Dermis blood vessel endothelial cell (primary cell): ENCODE data around the gene TMC3. TPM values are rescaled to one million over a fixed set of nuclear protein-coding genes. Genes with fewer than 3 reads are reported as not detected.

Experiments used
- DNase-seq: peaks from one replicate; pipeline ENCODE4 v3.0.0; 2010
- total RNA-seq: library from RNA; depleted of rRNA; stranded (reverse); fragments of >200 nt; gene quantifications from 2 replicates; pipeline ENCODE4 v1.2.3, GENCODE V29; 2014

TMC3 gene
- total RNA-seq, 1 donor from 2014 or later: not detected

- DNase-seq: no peak
Measured at GRCh38 chr15:81321667-81322066, 52.3 kb downstream of the TMC3 start.

- DNase-seq: no peak
Measured at GRCh38 chr15:81317642-81318017, 56.4 kb downstream of the TMC3 start.

- no peak for DNase-seq
Measured at GRCh38 chr15:81316267-81316666, 57.7 kb downstream of the TMC3 start.

DNA sequence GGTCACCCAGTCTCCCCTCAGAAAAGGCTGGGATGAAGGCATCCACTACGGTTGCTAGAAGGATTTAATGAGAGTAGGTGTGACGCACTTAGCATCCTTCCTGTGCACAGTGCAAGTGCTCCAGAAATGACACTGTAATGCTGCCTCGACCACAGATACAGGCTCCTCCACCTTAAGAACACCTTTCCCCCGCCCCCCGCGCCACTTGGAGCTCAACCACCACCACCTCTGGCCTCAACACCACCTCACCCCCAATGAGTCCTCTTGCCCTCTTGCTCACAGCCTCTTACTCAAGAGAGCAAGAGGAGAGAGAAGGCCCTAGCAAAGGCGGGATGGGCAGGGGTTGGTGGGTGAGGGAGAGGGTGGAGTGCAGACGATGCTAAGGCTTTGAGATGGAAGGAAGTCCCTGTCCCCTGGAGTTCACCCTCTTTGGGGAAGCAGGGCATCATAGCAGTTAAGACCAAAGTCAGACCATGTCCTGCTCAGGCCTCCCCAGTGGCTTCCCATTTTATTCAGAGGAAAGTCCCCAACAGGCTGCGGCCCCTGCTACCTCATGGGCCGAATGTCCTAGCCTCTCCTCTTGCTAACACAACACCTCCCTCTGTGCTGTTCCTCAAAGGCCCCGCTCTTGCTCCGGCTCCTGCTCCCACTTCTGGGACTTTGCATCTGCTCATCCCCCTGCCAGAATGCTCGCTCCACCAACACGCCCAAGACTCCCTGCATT is 58.4 kb downstream of the TMC3 start:
- no peak for DNase-seq

DNA sequence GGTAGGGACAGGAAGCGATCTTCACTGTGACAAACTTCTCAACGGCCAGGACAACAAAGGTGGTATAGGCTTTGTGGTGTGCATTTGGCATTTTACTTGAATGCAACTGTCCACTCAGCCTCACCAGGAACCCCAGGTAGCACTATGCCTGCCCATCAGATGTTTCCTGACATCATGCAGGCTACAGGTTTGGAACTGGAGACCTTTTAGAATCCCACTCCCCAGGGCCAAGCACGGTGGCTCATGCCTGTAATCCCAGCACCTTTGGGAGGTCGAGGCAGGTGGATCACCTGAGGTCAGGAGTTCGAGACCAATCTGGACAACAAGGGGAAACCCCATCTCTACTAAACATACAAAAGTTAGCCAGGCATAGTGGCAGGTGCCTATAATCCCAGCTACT is 59.6 kb downstream of the TMC3 start:
- DNase-seq: no peak

- DNase-seq: no peak
Measured at GRCh38 chr15:81313686-81314085, 60.3 kb downstream of the TMC3 start.

DNA sequence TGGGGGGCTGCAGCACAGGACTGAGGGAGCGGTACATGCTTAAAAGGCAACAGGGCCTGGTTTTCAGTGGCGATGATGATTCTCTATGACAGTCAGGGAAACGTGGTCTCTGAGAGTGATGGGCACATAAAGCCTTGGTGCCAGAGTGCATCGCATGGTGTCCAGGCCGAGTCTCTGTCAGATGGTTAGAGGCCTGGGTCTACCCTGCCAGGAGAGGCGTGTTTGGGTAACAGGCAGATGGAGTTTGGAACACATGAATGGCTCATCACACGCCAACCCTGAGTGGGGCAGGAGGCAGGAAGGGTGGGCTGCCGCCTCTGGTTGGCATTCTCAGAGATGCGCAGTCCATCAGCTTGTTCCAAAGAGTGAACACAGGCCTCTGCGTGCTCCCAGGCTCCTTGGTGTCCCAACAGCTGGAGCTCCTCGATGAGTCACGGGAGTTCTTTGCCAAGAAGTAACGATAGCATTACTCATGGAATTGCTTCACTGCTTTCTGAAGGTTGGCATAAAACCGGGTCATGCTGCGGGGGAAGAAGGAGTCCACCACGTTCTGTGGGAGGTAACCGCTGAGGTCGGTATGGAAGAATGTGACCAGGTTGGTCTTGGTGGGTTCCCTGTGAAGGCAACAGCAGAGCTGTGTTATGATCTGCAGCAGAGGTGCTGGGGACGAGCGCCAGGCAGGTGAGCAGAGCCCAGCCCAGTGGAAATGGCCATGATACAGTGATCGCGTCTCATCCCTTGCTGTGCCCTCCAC is 61.0 kb downstream of the TMC3 start:
- peak; percentile 75 for DNase-seq

GRCh38 chr15:81311752-81312464 is 62.1 kb downstream of the TMC3 start:
- DNase-seq: no peak

DNA sequence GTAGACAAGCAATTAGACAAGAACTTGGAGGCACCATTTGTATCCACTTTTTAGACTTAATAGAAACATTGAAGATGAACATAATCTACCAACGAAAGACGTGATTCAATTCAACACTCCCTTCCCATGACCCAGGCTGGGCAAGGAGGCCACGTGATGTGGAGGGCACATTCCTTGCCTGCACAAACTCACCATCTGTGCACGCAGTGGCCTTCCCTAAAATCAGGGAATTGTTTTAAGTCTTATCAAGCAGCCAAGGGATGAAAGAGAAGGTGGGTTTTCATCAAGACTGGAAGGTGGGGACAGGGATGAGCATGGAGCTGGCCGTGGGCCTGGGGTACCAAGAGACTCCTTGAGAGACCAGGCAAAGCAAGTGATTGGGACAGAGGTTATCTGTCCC is 63.5 kb downstream of the TMC3 start:
- DNase-seq: no peak

- DNase-seq: no peak
Measured at GRCh38 chr15:81309647-81310450, 64.2 kb downstream of the TMC3 start.

DNA sequence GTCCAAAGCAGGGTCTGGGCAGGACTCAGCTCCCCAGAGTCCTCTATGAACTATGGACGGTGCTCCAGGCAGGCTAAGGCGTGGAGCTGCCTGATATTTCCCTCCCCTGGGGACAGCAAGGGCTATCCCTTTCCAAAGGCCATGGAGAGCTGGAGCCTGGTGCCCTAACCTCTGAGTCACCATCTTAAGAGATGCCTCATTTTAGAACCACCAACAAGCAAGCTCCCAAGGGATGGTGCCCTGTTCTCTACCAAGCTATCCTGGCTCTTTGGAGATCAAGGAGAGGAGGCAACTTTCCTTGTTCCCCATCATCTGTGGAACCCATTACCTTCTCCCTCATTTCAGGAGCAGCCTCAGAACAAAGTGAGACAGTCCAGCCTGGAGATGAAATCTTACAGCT is 65.8 kb downstream of the TMC3 start:
- no peak for DNase-seq

- peak; percentile 13 for DNase-seq
Measured at GRCh38 chr15:81304226-81304625, 69.8 kb downstream of the TMC3 start.

DNA sequence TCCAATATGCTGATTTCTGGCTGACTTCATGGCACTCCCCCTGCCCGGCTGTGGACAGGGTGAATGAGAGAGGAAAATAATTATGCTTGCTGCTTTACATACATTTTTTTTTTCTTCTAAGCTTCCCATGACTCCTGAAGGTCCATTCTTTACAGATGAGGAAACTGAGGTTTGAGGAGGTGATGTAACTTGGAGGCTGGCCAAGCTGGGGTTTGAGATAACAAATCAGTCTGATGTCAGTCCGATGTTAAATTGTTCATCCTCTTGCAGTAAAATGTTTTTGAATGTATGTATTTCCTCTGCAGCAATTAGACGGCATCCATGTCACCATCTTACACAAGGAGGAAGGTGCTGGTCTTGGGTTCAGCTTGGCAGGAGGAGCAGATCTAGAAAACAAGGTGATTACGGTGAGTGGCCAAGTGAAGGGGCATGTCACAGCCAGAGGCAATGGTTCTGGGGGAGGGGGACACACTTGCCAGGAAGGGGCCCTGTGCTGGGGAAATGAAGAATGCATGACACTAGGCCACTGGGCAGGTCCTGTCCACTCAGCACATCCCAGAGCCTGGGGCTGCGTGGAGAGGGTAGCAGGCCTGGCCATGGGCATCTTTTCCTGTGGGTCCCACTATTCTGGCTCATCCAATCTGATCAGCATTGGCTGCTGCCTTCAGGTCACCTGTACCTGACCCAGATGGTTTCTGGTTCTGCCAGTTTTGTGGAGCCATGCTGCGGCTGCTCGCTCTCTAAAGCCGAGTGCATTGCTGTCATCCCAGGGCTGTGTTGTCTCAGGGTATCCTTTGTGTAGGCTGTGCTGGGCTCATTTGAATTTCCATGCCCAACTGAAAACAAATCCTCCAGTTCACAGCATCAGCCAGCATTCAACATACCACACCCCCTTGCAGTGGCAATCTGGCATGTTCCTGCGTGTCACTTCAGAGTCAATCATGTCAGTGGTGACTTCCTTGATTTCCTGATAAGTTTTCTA is 70.5 kb downstream of the TMC3 start:
- DNase-seq: no peak

DNA sequence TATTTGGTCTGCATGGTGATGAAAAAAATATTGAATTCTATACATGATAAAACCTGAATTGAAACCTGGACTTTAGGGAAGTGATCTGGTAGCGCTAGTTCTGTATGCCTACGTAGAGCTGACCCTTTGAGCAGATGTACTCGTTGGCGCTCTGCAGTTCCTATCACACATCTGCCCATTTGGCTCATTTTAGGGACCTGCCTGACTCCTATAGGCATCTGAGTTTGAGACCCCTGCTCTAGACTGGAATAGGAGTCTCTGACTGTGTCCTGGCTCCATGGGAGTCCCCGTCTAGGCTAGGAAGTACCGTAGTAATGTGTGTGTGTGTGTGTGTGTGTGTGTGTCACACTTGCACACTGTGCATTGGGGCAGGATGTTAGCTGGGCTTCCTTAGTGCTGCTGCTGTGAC is 71.3 kb downstream of the TMC3 start:
- no peak for DNase-seq

GRCh38 chr15:81301815-81302399 is 72.1 kb downstream of the TMC3 start:
- no peak for DNase-seq

DNA sequence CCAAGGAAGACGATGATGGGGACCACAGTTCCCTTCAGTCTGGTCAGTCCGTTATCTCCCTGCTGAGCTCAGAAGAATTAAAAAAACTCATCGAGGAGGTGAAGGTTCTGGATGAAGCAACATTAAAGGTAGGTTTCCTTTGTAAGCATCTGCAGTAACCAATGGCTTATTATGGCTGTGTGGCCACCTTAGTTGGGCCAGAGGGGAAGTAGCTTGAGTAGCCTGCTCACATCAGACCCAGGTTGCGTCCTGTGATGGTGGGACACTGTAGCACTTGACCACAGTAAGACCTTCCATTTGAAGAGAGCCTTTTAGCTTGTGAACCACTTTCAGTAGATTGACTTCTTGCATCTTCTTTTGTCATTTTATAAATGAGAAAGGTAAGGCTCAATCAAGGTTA is 72.6 kb downstream of the TMC3 start:
- no peak for DNase-seq

DNA sequence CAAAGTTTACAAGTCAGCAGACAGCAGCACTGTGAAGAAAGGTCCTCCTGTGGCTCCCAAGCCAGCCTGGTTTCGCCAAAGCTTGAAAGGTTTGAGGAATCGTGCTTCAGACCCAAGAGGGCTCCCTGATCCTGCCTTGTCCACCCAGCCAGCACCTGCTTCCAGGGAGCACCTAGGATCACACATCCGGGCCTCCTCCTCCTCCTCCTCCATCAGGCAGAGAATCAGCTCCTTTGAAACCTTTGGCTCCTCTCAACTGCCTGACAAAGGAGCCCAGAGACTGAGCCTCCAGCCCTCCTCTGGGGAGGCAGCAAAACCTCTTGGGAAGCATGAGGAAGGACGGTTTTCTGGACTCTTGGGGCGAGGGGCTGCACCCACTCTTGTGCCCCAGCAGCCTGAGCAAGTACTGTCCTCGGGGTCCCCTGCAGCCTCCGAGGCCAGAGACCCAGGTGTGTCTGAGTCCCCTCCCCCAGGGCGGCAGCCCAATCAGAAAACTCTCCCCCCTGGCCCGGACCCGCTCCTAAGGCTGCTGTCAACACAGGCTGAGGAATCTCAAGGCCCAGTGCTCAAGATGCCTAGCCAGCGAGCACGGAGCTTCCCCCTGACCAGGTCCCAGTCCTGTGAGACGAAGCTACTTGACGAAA is 74.3 kb downstream of the TMC3 start:
- no peak for DNase-seq

DNA sequence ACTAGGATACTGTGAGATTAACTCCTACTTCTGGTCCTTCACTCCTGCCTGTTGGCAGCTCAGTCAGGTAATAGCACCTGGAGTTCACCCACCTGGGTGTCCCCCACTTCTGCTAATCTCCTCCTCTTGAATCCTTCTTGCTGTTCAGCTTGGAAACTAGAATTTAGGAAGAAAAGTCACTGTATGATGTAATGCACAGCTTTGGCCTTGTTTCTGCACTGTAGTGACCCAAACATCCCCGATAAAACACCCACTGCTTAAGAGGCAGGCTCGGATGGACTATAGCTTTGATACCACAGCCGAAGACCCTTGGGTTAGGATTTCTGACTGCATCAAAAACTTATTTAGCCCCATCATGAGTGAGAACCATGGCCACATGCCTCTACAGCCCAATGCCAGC is 74.9 kb downstream of the TMC3 start:
- no peak for DNase-seq

- no peak for DNase-seq
Measured at GRCh38 chr15:81298611-81299010, 75.4 kb downstream of the TMC3 start.
